Measurements from ENCODE around the gene B4GALNT3. TPM values are rescaled to one million over a fixed set of nuclear protein-coding genes. Genes with fewer than 3 reads are reported as not detected.

The B4GALNT3 gene
- total and polyA plus RNA-seq, 2 of the 13 experiments (the other 11 are each of a cell fraction or from before 2014, with no cell fraction given): 3.2 to 4.4 TPM

- TF ChIP-seq, protein P1, sequence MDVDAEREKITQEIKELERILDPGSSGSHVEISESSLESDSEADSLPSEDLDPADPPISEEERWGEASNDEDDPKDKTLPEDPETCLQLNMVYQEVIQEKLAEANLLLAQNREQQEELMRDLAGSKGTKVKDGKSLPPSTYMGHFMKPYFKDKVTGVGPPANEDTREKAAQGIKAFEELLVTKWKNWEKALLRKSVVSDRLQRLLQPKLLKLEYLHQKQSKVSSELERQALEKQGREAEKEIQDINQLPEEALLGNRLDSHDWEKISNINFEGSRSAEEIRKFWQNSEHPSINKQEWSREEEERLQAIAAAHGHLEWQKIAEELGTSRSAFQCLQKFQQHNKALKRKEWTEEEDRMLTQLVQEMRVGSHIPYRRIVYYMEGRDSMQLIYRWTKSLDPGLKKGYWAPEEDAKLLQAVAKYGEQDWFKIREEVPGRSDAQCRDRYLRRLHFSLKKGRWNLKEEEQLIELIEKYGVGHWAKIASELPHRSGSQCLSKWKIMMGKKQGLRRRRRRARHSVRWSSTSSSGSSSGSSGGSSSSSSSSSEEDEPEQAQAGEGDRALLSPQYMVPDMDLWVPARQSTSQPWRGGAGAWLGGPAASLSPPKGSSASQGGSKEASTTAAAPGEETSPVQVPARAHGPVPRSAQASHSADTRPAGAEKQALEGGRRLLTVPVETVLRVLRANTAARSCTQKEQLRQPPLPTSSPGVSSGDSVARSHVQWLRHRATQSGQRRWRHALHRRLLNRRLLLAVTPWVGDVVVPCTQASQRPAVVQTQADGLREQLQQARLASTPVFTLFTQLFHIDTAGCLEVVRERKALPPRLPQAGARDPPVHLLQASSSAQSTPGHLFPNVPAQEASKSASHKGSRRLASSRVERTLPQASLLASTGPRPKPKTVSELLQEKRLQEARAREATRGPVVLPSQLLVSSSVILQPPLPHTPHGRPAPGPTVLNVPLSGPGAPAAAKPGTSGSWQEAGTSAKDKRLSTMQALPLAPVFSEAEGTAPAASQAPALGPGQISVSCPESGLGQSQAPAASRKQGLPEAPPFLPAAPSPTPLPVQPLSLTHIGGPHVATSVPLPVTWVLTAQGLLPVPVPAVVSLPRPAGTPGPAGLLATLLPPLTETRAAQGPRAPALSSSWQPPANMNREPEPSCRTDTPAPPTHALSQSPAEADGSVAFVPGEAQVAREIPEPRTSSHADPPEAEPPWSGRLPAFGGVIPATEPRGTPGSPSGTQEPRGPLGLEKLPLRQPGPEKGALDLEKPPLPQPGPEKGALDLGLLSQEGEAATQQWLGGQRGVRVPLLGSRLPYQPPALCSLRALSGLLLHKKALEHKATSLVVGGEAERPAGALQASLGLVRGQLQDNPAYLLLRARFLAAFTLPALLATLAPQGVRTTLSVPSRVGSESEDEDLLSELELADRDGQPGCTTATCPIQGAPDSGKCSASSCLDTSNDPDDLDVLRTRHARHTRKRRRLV (CRISPR knock-in tag; IDR thresholded peaks at IDR 0.05): no peak
- TF ChIP-seq ZNF30 (CRISPR knock-in tag; IDR thresholded peaks at IDR 0.05): no peak
- no peak for TF ChIP-seq EED (CRISPR knock-in tag; IDR thresholded peaks at IDR 0.05)
- TF ChIP-seq IRF1 (CRISPR knock-in tag; IDR thresholded peaks at IDR 0.05; ENCODE audit: low read depth): no peak
- TF ChIP-seq, protein P2, sequence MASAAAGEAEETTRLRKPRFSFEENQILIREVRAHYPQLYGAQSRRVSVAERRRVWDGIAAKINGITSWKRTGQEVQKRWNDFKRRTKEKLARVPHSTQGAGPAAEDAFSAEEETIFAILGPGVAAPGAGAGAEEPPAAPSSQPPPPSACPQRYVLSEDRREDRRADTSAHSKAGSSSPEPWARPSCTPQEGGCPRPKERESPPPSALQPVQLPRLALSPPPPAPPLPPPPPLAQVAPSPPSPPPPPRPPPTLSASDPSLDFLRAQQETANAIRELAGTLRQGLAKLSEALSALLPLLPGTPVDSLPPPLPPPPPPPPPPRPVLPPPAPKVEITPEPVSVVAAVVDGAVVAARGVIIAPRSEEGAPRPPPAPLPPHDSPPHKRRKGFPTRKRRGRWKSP (CRISPR knock-in tag; IDR thresholded peaks at IDR 0.05): no peak
- TF ChIP-seq ZNF891 (CRISPR knock-in tag; IDR thresholded peaks at IDR 0.05): peak; percentile 55; the same call in 1 of the 2 replicates
- TF ChIP-seq, protein P3, sequence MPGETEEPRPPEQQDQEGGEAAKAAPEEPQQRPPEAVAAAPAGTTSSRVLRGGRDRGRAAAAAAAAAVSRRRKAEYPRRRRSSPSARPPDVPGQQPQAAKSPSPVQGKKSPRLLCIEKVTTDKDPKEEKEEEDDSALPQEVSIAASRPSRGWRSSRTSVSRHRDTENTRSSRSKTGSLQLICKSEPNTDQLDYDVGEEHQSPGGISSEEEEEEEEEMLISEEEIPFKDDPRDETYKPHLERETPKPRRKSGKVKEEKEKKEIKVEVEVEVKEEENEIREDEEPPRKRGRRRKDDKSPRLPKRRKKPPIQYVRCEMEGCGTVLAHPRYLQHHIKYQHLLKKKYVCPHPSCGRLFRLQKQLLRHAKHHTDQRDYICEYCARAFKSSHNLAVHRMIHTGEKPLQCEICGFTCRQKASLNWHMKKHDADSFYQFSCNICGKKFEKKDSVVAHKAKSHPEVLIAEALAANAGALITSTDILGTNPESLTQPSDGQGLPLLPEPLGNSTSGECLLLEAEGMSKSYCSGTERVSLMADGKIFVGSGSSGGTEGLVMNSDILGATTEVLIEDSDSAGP (CRISPR knock-in tag; IDR thresholded peaks at IDR 0.05; ENCODE audit: borderline replicate concordance): no peak
- TF ChIP-seq CC2D1A (CRISPR knock-in tag; IDR thresholded peaks at IDR 0.05): 0 out of 2 replicates have a peak, but pooled peaks have one; percentile 32
- TF ChIP-seq GATAD2A (CRISPR knock-in tag; IDR thresholded peaks at IDR 0.05): peak; percentile 3; the same call in 1 of the 2 replicates
- no peak for TF ChIP-seq ZNF660 (CRISPR knock-in tag; IDR thresholded peaks at IDR 0.05; ENCODE audit: borderline replicate concordance, low read depth)
- TF ChIP-seq, protein P4, sequence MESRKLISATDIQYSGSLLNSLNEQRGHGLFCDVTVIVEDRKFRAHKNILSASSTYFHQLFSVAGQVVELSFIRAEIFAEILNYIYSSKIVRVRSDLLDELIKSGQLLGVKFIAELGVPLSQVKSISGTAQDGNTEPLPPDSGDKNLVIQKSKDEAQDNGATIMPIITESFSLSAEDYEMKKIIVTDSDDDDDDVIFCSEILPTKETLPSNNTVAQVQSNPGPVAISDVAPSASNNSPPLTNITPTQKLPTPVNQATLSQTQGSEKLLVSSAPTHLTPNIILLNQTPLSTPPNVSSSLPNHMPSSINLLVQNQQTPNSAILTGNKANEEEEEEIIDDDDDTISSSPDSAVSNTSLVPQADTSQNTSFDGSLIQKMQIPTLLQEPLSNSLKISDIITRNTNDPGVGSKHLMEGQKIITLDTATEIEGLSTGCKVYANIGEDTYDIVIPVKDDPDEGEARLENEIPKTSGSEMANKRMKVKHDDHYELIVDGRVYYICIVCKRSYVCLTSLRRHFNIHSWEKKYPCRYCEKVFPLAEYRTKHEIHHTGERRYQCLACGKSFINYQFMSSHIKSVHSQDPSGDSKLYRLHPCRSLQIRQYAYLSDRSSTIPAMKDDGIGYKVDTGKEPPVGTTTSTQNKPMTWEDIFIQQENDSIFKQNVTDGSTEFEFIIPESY (CRISPR knock-in tag; IDR thresholded peaks at IDR 0.05): no peak
- no peak for TF ChIP-seq MLXIP (CRISPR knock-in tag; IDR thresholded peaks at IDR 0.05; ENCODE audit: borderline replicate concordance)
- no peak for TF ChIP-seq SOX5 (CRISPR knock-in tag; IDR thresholded peaks at IDR 0.05; ENCODE audit: borderline replicate concordance)
- no peak for TF ChIP-seq ZNF337 (CRISPR knock-in tag; IDR thresholded peaks at IDR 0.05; ENCODE audit: borderline replicate concordance, low read depth)
Observed at GRCh38 chr12:571795-572531, 112.2 kb downstream of the B4GALNT3 start (continued).
